HepG2 (cell line): ENCODE measurements around the gene YBX2. TPM values are rescaled to one million over a fixed set of nuclear protein-coding genes. Genes with fewer than 3 reads are reported as not detected.
A peak's percentile ranks its signal among the peaks of the same experiment; 100 is the strongest.

ENCODE experiments used
- CBFB ChIP-seq: sonication (generic); formaldehyde crosslinking; IDR thresholded peaks from 2 replicates; pipeline ENCODE4 v1.4.0; 2020; ENCODE audit warnings: missing genetic modification reagents
- HCFC1 ChIP-seq: fragments of 150-350 bp; IDR thresholded peaks from 2 replicates; pipeline ENCODE4 v1.6.1; 2014; ENCODE audit warnings: low read depth, low read length
- HNRNPUL1 ChIP-seq: fragments of 200-400 bp; formaldehyde crosslinking; IDR thresholded peaks from 2 replicates; pipeline ENCODE4 v1.6.1; 2017; ENCODE audit warnings: low read depth, mild to moderate bottlenecking, low read length, moderate library complexity
- HOXA3 ChIP-seq: sonication (generic); formaldehyde crosslinking; IDR thresholded peaks from 2 replicates; pipeline ENCODE4 v1.5.0; 2020; ENCODE audit warnings: missing genetic modification reagents
- NBN ChIP-seq: fragments of 450-650 bp; conservative IDR thresholded peaks from 2 replicates; pipeline ENCODE4 v1.6.1; 2017
- NFE2L2 ChIP-seq: fragments of 150-350 bp; IDR thresholded peaks from 2 replicates; pipeline ENCODE4 v1.6.1; 2014; ENCODE audit warnings: low read length
- NFIB ChIP-seq: sonication (generic); formaldehyde crosslinking; IDR thresholded peaks from 2 replicates; pipeline ENCODE4 v1.9.0; 2021; ENCODE audit warnings: missing genetic modification reagents, mild to moderate bottlenecking, borderline replicate concordance
- NR2F2 ChIP-seq: IDR thresholded peaks from 2 replicates; pipeline ENCODE4 v1.6.1; 2012; ENCODE audit warnings: low read depth, inconsistent platforms, borderline replicate concordance
- NR2F6 ChIP-seq, 2 experiments: IDR thresholded peaks; 2 replicates each; pipeline ENCODE4 v1.6.1; 2016; ENCODE audit warnings: antibody characterized with exemption in 1 of 2, mild to moderate bottlenecking in 1 of 2
- POLR2A ChIP-seq, 2 experiments: IDR thresholded peaks; 2 replicates each; pipeline ENCODE4 v1.6.1; 2011; ENCODE audit warnings: low read depth in 2 of 2, low read length in 2 of 2, mild to moderate bottlenecking in 1 of 2, moderate library complexity in 1 of 2; ENCODE audit not compliant: insufficient read depth in 1 of 2
- RAD51 ChIP-seq: fragments of 450-650 bp; IDR thresholded peaks from 2 replicates; pipeline ENCODE4 v1.6.1; 2016; ENCODE audit warnings: borderline replicate concordance
- RXRB ChIP-seq: IDR thresholded peaks from 2 replicates; pipeline ENCODE4 v1.6.1; 2016; ENCODE audit warnings: borderline replicate concordance, missing genetic modification reagents, missing compliant biosample characterization
- TRIM24 ChIP-seq: sonication (generic); formaldehyde crosslinking; IDR thresholded peaks from 2 replicates; pipeline ENCODE4 v1.8.0; 2022; ENCODE audit warnings: mild to moderate bottlenecking, missing genetic modification reagents
- ZBTB7B ChIP-seq: sonication (generic); formaldehyde crosslinking; IDR thresholded peaks from 2 replicates; pipeline ENCODE4 v1.4.0; 2020; ENCODE audit warnings: missing genetic modification reagents
- ZNF138 ChIP-seq: sonication (generic); formaldehyde crosslinking; IDR thresholded peaks from 2 replicates; pipeline ENCODE4 v1.5.0; 2020; ENCODE audit warnings: mild to moderate bottlenecking, low read depth, missing genetic modification reagents
- ZNF234 ChIP-seq: sonication (generic); formaldehyde crosslinking; conservative IDR thresholded peaks from 2 replicates; pipeline ENCODE4 v1.5.1; 2020; ENCODE audit warnings: mild to moderate bottlenecking, missing genetic modification reagents
- ZNF30 ChIP-seq: sonication (generic); formaldehyde crosslinking; IDR thresholded peaks from 2 replicates; pipeline ENCODE4 v1.5.0; 2020; ENCODE audit warnings: mild to moderate bottlenecking, missing genetic modification reagents
- ZNF441 ChIP-seq: sonication (generic); formaldehyde crosslinking; IDR thresholded peaks from 2 replicates; pipeline ENCODE4 v1.7.0; 2021; ENCODE audit warnings: missing genetic modification reagents, borderline replicate concordance
- ZNF691 ChIP-seq: sonication (generic); formaldehyde crosslinking; IDR thresholded peaks from 2 replicates; pipeline ENCODE4 v1.4.0; 2020; ENCODE audit warnings: missing genetic modification reagents, low read depth, mild to moderate bottlenecking, borderline replicate concordance
- ZNF710 ChIP-seq: sonication (generic); formaldehyde crosslinking; IDR thresholded peaks from 2 replicates; pipeline ENCODE4 v1.5.0; 2020; ENCODE audit warnings: mild to moderate bottlenecking, missing genetic modification reagents, borderline replicate concordance
- ZNF713 ChIP-seq: sonication (generic); formaldehyde crosslinking; IDR thresholded peaks from 2 replicates; pipeline ENCODE4 v1.4.0; 2020; ENCODE audit warnings: mild to moderate bottlenecking, missing genetic modification reagents
- ZNF770 ChIP-seq: sonication (generic); formaldehyde crosslinking; IDR thresholded peaks from 2 replicates; pipeline ENCODE4 v1.5.0; 2020; ENCODE audit warnings: mild to moderate bottlenecking, missing genetic modification reagents
- polyA plus RNA-seq, 8 experiments: library from polyadenylated mRNA; depleted of rRNA in 3 of 8; stranded (reverse) in 7 of 8; unstranded in 1 of 8; fragments of >200 nt; fragmentation: Illumina TruSeq in 4 of 8; extraction: Trizol in 4 of 8; gene quantifications; 2 replicates each; pipeline versions ENCODE4 v1.2.1 to v1.2.3, GENCODE V29; 2011 to 2016; ENCODE audit warnings: low read depth in 4 of 8, missing spikeins in 1 of 8, mixed read lengths in 1 of 8; ENCODE audit not compliant: insufficient read depth in 1 of 8
- total RNA-seq, 5 experiments: library from RNA; depleted of rRNA; stranded (reverse); fragments of >200 nt; fragmentation: Illumina TruSeq; extraction: Trizol; gene quantifications; 2 replicates each; pipeline ENCODE4 v1.2.3, GENCODE V29; 2016; ENCODE audit warnings: low read depth in 1 of 5

Gene YBX2
- total and polyA plus RNA-seq, 2 of the 13 experiments (the other 11 are each of a cell fraction or from before 2014, with no cell fraction given), result 0.12 to 0.22 TPM

GRCh38 chr17:7239091-7240027 lies 55.1 kb downstream of the YBX2 start, which contains the start of gene PHF23 (continued):
- no peak for TF ChIP-seq ZNF234
- no peak for TF ChIP-seq ZBTB7B (CRISPR knock-in tag)
- TF ChIP-seq HNRNPUL1, result no peak
- peak; percentile 51 to 69; a peak in 3 of 4 replicates for TF ChIP-seq POLR2A (IDR thresholded peaks at IDR 0.05; ENCODE audit: insufficient read depth in 1 of 2, low read depth in 2 of 2, low read length in 2 of 2)
- TF ChIP-seq HOXA3 (CRISPR knock-in tag), result peak; percentile 85
- no peak for TF ChIP-seq NFIB
- TF ChIP-seq ZNF691 (CRISPR knock-in tag), result no peak
- TF ChIP-seq NBN, result no peak
- TF ChIP-seq NFE2L2, result no peak
- TF ChIP-seq NR2F2, result no peak; the same call in 1 of the 2 replicates
- no peak for TF ChIP-seq ZNF138
- TF ChIP-seq ZNF710, result peak; percentile 88; the same call in 1 of the 2 replicates
- no peak for TF ChIP-seq ZNF713 (CRISPR knock-in tag)
- no peak; the same call in 1 of the 2 replicates for TF ChIP-seq NR2F6 (IDR thresholded peaks at IDR 0.05)
- peak; percentile 22; the same call in 1 of the 2 replicates for TF ChIP-seq NR2F6 (CRISPR knock-in tag; IDR thresholded peaks at IDR 0.05)
- TF ChIP-seq ZNF30, result no peak
- TF ChIP-seq CBFB (CRISPR knock-in tag), result peak; percentile 65
- no peak for TF ChIP-seq TRIM24
- TF ChIP-seq HCFC1, result peak; percentile 92
- no peak for TF ChIP-seq ZNF441 (CRISPR knock-in tag)
- TF ChIP-seq RAD51, result no peak
- TF ChIP-seq RXRB (CRISPR knock-in tag), result no peak
- peak; percentile 35; the same call in 1 of the 2 replicates for TF ChIP-seq ZNF770
